Measurements from ENCODE around the gene RBM48. TPM values are rescaled to one million over a fixed set of nuclear protein-coding genes. Genes with fewer than 3 reads are reported as not detected.

Gene RBM48
- total RNA-seq, 6 experiments from 2014 or later, result 8.8 to 9.7 (median 9.4) TPM

- H3K36me3 Mint-ChIP-seq (ENCODE audit: low read depth), result 0 out of 2 replicates have a peak, but pooled peaks cover 11% of the 10 kb centered on the region
- H3K4me1 Mint-ChIP-seq (ENCODE audit: low read depth), result no peaks in the 10 kb centered on the region
- no peak for DNase-seq
- no peaks in the 10 kb centered on the region for H3K27me3 Mint-ChIP-seq (ENCODE audit: insufficient read depth)
- TF ChIP-seq, protein P1, sequence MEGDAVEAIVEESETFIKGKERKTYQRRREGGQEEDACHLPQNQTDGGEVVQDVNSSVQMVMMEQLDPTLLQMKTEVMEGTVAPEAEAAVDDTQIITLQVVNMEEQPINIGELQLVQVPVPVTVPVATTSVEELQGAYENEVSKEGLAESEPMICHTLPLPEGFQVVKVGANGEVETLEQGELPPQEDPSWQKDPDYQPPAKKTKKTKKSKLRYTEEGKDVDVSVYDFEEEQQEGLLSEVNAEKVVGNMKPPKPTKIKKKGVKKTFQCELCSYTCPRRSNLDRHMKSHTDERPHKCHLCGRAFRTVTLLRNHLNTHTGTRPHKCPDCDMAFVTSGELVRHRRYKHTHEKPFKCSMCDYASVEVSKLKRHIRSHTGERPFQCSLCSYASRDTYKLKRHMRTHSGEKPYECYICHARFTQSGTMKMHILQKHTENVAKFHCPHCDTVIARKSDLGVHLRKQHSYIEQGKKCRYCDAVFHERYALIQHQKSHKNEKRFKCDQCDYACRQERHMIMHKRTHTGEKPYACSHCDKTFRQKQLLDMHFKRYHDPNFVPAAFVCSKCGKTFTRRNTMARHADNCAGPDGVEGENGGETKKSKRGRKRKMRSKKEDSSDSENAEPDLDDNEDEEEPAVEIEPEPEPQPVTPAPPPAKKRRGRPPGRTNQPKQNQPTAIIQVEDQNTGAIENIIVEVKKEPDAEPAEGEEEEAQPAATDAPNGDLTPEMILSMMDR (IDR thresholded peaks at IDR 0.05), result no peak
- no peak overlapping the region for H3K27ac Mint-ChIP-seq
- H3K4me3 Mint-ChIP-seq, result no peak overlapping the region
- H3K9me3 Mint-ChIP-seq, result no peaks in the 10 kb centered on the region
Measured at GRCh38 chr7:92506363-92506762, 22.2 kb upstream of the RBM48 start.

GRCh38 chr7:92508946-92509345, 19.6 kb upstream of the RBM48 start:
- no peak overlapping the region for H3K27ac Mint-ChIP-seq
- no peak for DNase-seq
- H3K36me3 Mint-ChIP-seq (ENCODE audit: low read depth), result 0 out of 2 replicates have a peak, but pooled peaks cover 11% of the 10 kb centered on the region
- no peak overlapping the region for H3K4me3 Mint-ChIP-seq
- TF ChIP-seq, protein P1 (IDR thresholded peaks at IDR 0.05), result no peak
- no peaks in the 10 kb centered on the region for H3K4me1 Mint-ChIP-seq (ENCODE audit: low read depth)
- no peaks in the 10 kb centered on the region for H3K9me3 Mint-ChIP-seq
- no peaks in the 10 kb centered on the region for H3K27me3 Mint-ChIP-seq (ENCODE audit: insufficient read depth)

DNA sequence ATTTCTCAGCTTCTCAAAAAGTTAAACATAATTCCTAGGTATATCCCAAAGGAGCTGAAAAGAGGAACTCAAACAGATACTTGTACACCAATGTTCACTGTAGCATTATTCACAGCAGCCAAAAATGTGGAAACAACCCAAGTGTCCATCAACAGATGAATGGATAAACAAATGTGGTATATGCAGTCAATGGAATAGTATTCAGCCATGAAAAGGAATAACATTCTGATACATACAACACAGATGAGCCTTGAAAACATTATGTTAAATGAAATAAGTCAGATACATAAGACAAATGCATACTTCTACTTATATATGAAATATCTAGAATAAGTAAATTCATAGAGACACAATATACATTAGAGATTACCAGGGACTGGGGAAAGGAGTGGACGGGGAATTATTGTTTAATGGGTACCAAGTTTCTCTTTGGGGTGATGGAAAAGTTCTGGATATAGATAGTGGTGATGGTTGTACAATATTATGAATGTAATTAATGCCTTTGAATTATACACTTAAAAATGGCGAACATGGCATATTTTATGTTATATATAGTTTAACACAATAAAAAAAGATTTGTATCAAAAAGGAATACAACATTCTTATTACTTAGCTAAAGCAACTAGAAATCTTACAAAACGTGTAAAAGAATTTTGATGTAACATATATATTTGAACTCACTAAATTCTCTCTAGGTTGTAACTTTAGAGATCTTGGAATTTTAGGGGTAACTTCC, 15.3 kb upstream of the RBM48 start:
- Mint-ChIP-seq H3K36me3 (ENCODE audit: low read depth) (peaks cover 4% of the 10 kb centered on the region; the same call in 1 of the 2 replicates), H3K27me3 (ENCODE audit: insufficient read depth) (no peaks in the 10 kb centered on the region), H3K9me3 (no peaks in the 10 kb centered on the region), H3K27ac (no peak overlapping the region), H3K4me3 (no peak overlapping the region), H3K4me1 (ENCODE audit: low read depth) (peaks cover 9% of the 10 kb centered on the region)
- TF ChIP-seq, protein P1 (IDR thresholded peaks at IDR 0.05), result no peak
- no peak for DNase-seq

GRCh38 chr7:92517631-92518030, 11.0 kb upstream of the RBM48 start:
- no peak overlapping the region for H3K4me3 Mint-ChIP-seq

DNA sequence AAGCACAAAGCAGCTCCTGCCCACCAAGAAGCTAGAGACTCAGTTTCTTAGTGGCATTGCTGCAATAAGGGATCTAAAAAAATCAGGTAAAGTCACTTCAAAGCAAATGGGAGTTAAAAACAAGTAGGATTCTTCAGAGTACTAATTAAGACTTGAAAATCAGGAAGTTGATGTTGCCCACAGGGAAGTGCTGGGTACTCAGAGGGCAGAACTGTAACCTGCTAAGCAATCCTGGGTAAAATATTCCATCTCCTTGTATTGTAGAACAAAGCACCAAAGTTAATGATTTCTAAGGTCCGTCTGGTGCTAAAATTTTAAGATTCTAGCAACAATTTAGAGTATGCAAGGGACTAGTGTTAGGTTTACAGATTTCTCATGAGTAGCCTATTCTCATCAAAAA, 8.6 kb upstream of the RBM48 start:
- DNase-seq, result no peak
- H3K4me1 Mint-ChIP-seq (ENCODE audit: low read depth), result peaks cover 9% of the 10 kb centered on the region
- H3K36me3 Mint-ChIP-seq (ENCODE audit: low read depth), result peaks cover 4% of the 10 kb centered on the region; the same call in 1 of the 2 replicates
- no peaks in the 10 kb centered on the region; the same call in 1 of the 2 replicates for H3K27me3 Mint-ChIP-seq (ENCODE audit: insufficient read depth)
- TF ChIP-seq, protein P1 (IDR thresholded peaks at IDR 0.05), result no peak
- no peak overlapping the region for H3K4me3 Mint-ChIP-seq
- no peaks in the 10 kb centered on the region for H3K9me3 Mint-ChIP-seq
- H3K27ac Mint-ChIP-seq, result no peak overlapping the region

More at GRCh38 chr7:92517631-92518030, 11.0 kb upstream of the RBM48 start:
- H3K27me3 Mint-ChIP-seq (ENCODE audit: insufficient read depth), result no peaks in the 10 kb centered on the region; the same call in 1 of the 2 replicates
- peaks cover 4% of the 10 kb centered on the region; the same call in 1 of the 2 replicates for H3K36me3 Mint-ChIP-seq (ENCODE audit: low read depth)
- H3K27ac Mint-ChIP-seq, result peak overlapping the region; percentile 44
- peaks cover 9% of the 10 kb centered on the region for H3K4me1 Mint-ChIP-seq (ENCODE audit: low read depth)
- DNase-seq, result peak; percentile 45
- no peaks in the 10 kb centered on the region for H3K9me3 Mint-ChIP-seq
- TF ChIP-seq, protein P1 (IDR thresholded peaks at IDR 0.05), result no peak
